Measurements from ENCODE around the gene NFIA. TPM values are rescaled to one million over a fixed set of nuclear protein-coding genes. Genes with fewer than 3 reads are reported as not detected.

Gene NFIA
- total RNA-seq, 2 experiments from 2014 or later, result 0.98 to 1.1 TPM

DNA sequence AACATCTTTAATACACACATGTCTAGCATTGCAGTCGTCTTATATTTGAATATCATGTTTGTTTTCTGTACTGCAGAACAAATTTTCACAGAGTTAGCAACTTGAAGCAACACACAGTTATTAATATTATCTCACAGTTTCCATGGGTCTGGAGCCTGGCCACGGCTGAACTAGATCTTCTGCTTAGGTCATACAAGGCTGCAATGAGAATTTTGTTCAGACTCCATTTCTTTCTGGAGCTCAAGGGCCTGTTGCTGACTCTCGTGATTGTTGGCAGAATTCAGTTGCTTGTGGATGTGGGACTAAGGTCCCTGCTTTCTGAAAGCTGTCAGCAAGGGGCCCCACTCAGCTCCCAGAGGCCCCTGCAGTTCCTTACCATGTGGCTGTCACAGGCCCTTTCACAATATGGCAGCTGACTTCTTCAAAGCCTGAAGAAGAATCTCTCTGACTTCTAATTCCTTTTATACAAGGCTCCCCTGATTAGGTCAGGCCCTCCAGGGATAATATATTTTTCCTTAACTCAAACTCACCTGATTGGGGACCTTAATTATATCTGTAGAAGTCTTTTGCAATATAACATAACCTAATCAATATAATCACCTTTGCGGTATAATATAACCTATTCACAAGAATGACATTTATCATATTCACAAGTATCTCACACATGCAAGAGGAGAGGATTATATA is 296.3 kb downstream of the NFIA start:
- Mint-ChIP-seq H3K4me3 (no peak overlapping the region), H3K9me3 (no peaks in the 10 kb centered on the region), H3K27ac (no peak overlapping the region), H3K36me3 (ENCODE audit: low read depth) (peaks cover 2% of the 10 kb centered on the region), H3K27me3 (ENCODE audit: low read depth) (no peaks in the 10 kb centered on the region), H3K4me1 (ENCODE audit: low read depth) (no peaks in the 10 kb centered on the region)
- intact Hi-C loops (cut with micrococcal nuclease), result no loop called here
- DNase-seq, result no peak
- CTCF ChIA-PET, result interaction anchor here (0.6 kb wide), 1 partner anchor 14 kb away, joined by 4 read pairs; no protein-coding TSS in a partner anchor

- Mint-ChIP-seq H3K4me1 (ENCODE audit: low read depth) (no peaks in the 10 kb centered on the region), H3K36me3 (ENCODE audit: low read depth) (peaks cover 2% of the 10 kb centered on the region), H3K4me3 (no peak overlapping the region), H3K27me3 (ENCODE audit: low read depth) (no peaks in the 10 kb centered on the region), H3K9me3 (no peaks in the 10 kb centered on the region), H3K27ac (no peak overlapping the region)
- no peak for DNase-seq
- CTCF ChIA-PET, result interaction anchor here (0.5 kb wide), 1 partner anchor 542 kb away, joined by 3 read pairs; no protein-coding TSS in a partner anchor
- intact Hi-C loops (cut with micrococcal nuclease), result no loop called here
These were observed 297.3 kb downstream of the NFIA start for GRCh38 chr1:61379693-61380092.

DNA sequence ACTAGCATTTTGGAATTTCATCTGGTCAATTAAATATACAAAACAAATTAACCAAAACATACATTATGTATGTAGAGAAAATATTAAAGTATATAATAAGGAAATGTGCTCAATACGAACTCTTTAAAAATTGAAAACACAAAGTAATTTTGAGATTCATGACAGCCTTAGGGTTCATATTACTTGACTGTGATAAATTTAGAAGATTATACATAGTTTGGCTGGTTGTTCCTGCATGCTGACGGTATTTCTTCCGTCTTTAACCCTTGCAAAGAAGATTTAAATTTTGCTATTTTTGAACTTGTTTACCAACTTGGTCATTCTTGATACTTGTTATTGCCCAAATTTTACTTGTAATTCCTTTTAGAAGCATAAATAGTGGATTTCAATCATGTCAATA is 298.2 kb downstream of the NFIA start:
- CTCF ChIA-PET, result no interaction called here
- H3K4me1 Mint-ChIP-seq (ENCODE audit: low read depth), result no peaks in the 10 kb centered on the region
- no peaks in the 10 kb centered on the region for H3K27me3 Mint-ChIP-seq (ENCODE audit: low read depth)
- H3K9me3 Mint-ChIP-seq, result no peaks in the 10 kb centered on the region
- H3K36me3 Mint-ChIP-seq (ENCODE audit: low read depth), result peaks cover 2% of the 10 kb centered on the region
- no peak for DNase-seq
- no peak overlapping the region for H3K27ac Mint-ChIP-seq
- intact Hi-C loops (cut with micrococcal nuclease), result no loop called here
- no peak overlapping the region for H3K4me3 Mint-ChIP-seq

DNA sequence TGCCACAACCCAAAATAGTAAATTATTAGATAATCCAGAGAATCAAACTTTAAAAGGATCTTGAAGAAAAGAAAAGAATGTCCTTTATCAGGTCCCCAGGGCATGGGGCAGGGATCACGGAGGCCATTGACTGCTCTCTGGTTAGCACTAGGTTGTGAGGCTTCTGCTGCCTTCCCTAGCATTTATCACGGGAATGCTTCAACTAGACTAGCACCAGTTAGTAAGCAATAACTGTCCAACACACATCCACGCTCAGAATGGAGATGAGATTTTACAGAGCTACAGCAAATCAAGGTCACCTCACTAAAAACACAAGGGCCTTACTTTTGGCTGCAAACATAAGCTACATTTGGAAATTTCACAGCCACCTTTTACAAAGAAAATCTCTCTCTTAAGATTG is 304.0 kb downstream of the NFIA start:
- Mint-ChIP-seq H3K27ac (no peak overlapping the region), H3K4me1 (ENCODE audit: low read depth) (no peaks in the 10 kb centered on the region), H3K9me3 (peaks cover 2% of the 10 kb centered on the region), H3K27me3 (ENCODE audit: low read depth) (no peaks in the 10 kb centered on the region), H3K36me3 (ENCODE audit: low read depth) (peaks cover 2% of the 10 kb centered on the region), H3K4me3 (no peak overlapping the region)
- CTCF ChIA-PET, result no interaction called here
- DNase-seq, result no peak
- intact Hi-C loops (cut with micrococcal nuclease), result no loop called here

- no peak for DNase-seq
- no peak overlapping the region for H3K27ac Mint-ChIP-seq
- no peaks in the 10 kb centered on the region for H3K27me3 Mint-ChIP-seq (ENCODE audit: low read depth)
- H3K36me3 Mint-ChIP-seq (ENCODE audit: low read depth), result peaks cover 2% of the 10 kb centered on the region
- peaks cover 2% of the 10 kb centered on the region for H3K9me3 Mint-ChIP-seq
- H3K4me1 Mint-ChIP-seq (ENCODE audit: low read depth), result no peaks in the 10 kb centered on the region
- CTCF ChIA-PET, result no interaction called here
- no peak overlapping the region for H3K4me3 Mint-ChIP-seq
- intact Hi-C loops (cut with micrococcal nuclease), result no loop called here
These were observed 304.4 kb downstream of the NFIA start for GRCh38 chr1:61386770-61387169.

- peaks cover 2% of the 10 kb centered on the region for H3K9me3 Mint-ChIP-seq
- H3K27me3 Mint-ChIP-seq (ENCODE audit: low read depth), result no peaks in the 10 kb centered on the region
- H3K27ac Mint-ChIP-seq, result no peak overlapping the region
- peaks cover 2% of the 10 kb centered on the region for H3K36me3 Mint-ChIP-seq (ENCODE audit: low read depth)
- H3K4me1 Mint-ChIP-seq (ENCODE audit: low read depth), result no peaks in the 10 kb centered on the region
- DNase-seq, result no peak
- intact Hi-C loops (cut with micrococcal nuclease), result no loop called here
- H3K4me3 Mint-ChIP-seq, result no peak overlapping the region
- CTCF ChIA-PET, result no interaction called here
These were observed 305.5 kb downstream of the NFIA start for GRCh38 chr1:61387829-61388228.

DNA sequence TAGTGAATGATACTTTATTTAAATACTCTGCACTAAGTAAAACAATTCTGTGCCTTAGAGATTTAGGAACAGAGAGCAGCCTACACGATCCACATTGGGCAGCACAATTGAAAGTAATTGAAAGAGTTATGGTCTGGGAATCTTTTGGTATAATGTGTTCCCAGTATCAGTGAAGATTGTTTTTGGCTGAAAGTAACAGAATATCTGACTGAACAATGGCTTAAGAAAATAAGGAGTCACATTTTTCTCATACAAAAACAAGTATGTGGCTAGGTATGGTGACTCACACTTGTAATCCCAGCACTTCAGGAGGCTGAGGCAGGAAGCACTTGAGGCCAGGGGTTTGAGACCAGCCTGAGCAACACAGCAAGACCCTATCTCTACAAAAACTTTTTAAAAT is 306.2 kb downstream of the NFIA start:
- Mint-ChIP-seq H3K4me1 (ENCODE audit: low read depth) (no peaks in the 10 kb centered on the region), H3K9me3 (peaks cover 2% of the 10 kb centered on the region), H3K27ac (no peak overlapping the region), H3K36me3 (ENCODE audit: low read depth) (no peaks in the 10 kb centered on the region), H3K4me3 (no peak overlapping the region), H3K27me3 (ENCODE audit: low read depth) (no peaks in the 10 kb centered on the region)
- intact Hi-C loops (cut with micrococcal nuclease), result no loop called here
- DNase-seq, result no peak
- CTCF ChIA-PET, result no interaction called here

DNA sequence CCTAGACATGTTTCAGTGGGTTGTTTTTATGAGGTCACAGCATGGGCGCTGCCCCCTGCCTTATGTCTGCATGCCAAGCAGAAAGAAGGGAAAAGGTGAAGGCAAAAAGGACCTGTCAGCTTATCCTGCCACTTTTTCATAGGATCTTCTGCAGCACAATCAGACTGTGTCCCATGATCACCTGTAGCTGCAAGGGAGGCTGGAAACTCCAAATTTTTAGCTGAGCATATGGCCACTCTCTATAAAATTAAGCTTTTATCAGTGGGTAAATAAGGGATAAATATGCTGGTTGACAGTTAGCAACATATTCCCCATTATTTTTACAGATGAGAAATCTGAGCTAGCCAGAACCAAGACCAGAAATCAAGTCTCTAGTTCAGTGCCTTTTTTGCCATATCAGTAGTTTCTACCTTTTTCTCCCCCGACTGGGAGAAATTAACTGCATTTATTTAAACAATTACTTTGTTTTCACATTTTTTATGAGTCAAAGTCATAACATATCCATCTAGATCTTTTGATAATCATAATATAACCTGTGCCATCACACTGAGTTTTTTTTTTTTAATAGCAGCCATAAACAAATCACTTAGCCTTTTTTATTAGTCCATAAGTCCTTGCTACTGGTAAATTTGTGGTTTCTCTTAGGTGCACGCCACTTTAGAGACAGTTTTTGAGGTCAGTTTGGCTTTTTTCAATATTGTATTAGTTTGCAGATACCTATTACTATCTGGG is 307.0 kb downstream of the NFIA start:
- intact Hi-C loops (cut with micrococcal nuclease), result no loop called here
- Mint-ChIP-seq H3K4me1 (ENCODE audit: low read depth) (no peaks in the 10 kb centered on the region), H3K9me3 (peaks cover 2% of the 10 kb centered on the region), H3K27me3 (ENCODE audit: low read depth) (no peaks in the 10 kb centered on the region), H3K36me3 (ENCODE audit: low read depth) (no peaks in the 10 kb centered on the region), H3K27ac (no peak overlapping the region), H3K4me3 (no peak overlapping the region)
- CTCF ChIA-PET, result interaction anchor here (0.6 kb wide), 1 partner anchor 157 kb away, joined by 3 read pairs; no protein-coding TSS in a partner anchor
- no peak for DNase-seq

GRCh38 chr1:61389926-61390845 is 307.8 kb downstream of the NFIA start:
- Mint-ChIP-seq H3K27me3 (ENCODE audit: low read depth) (no peaks in the 10 kb centered on the region), H3K4me1 (ENCODE audit: low read depth) (no peaks in the 10 kb centered on the region), H3K27ac (no peak overlapping the region), H3K9me3 (peaks cover 2% of the 10 kb centered on the region), H3K4me3 (no peak overlapping the region), H3K36me3 (ENCODE audit: low read depth) (no peaks in the 10 kb centered on the region)
- intact Hi-C loops (cut with micrococcal nuclease), result no loop called here
- no peak for DNase-seq
- CTCF ChIA-PET, result no interaction called here

GRCh38 chr1:61391730-61392129 is 309.4 kb downstream of the NFIA start:
- no peaks in the 10 kb centered on the region for H3K27me3 Mint-ChIP-seq (ENCODE audit: low read depth)
- no peaks in the 10 kb centered on the region for H3K4me1 Mint-ChIP-seq (ENCODE audit: low read depth)
- no peaks in the 10 kb centered on the region for H3K36me3 Mint-ChIP-seq (ENCODE audit: low read depth)
- no peak for DNase-seq
- intact Hi-C loops (cut with micrococcal nuclease), result no loop called here
- CTCF ChIA-PET, result interaction anchor here (0.6 to 0.9 kb wide), 2 partner anchors 13 to 458 kb away, joined by 3 read pairs; no protein-coding TSS in a partner anchor
- peaks cover 2% of the 10 kb centered on the region for H3K9me3 Mint-ChIP-seq
- no peak overlapping the region for H3K27ac Mint-ChIP-seq
- H3K4me3 Mint-ChIP-seq, result no peak overlapping the region

DNA sequence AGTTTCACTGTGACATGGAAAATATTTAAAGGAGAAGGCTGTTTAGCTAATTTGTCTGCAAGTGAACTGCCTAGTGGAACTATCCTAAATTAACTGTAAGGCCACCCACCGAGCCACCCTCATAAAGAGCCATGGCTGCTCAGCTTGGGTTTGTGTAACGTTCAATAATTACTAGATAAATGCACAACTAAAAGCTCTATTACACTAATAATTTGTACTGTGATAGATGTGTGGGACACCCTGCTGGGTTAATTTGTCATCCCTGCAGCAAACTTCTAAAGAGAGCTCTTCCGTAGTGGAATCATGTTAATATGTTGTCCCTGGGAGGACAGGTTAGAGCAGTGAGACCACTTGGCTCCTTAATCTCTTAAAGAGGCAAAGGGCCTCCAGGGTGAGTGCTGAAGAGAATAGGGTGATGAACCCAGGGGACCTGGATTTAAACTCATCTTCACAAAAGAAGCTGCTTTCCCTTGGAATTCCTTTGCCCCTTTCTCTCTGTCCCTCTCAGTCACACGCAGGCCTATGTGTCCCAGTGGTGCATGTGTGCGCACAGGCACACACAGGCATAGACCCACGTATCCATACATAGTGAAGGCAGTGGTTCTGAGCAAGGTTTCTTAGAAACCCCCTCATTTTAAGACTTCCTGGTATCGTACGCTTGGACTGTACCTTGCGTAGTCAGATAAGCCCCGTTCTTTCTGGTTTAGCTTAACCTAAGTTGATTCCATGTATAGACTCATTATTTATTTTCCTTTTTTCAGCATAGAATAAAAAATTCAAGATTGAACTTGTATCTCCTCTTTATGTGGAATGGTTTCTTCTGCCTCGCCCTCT is 310.3 kb downstream of the NFIA start:
- Mint-ChIP-seq H3K4me1 (ENCODE audit: low read depth) (no peaks in the 10 kb centered on the region), H3K36me3 (ENCODE audit: low read depth) (no peaks in the 10 kb centered on the region), H3K27me3 (ENCODE audit: low read depth) (no peaks in the 10 kb centered on the region), H3K9me3 (peaks cover 2% of the 10 kb centered on the region), H3K4me3 (no peak overlapping the region), H3K27ac (no peak overlapping the region)
- CTCF ChIA-PET, result interaction anchor here (0.6 to 0.9 kb wide), 2 partner anchors 457 to 543 kb away, joined by 3 read pairs; no protein-coding TSS in a partner anchor
- no peak for DNase-seq
- intact Hi-C loops (cut with micrococcal nuclease), result no loop called here

DNA sequence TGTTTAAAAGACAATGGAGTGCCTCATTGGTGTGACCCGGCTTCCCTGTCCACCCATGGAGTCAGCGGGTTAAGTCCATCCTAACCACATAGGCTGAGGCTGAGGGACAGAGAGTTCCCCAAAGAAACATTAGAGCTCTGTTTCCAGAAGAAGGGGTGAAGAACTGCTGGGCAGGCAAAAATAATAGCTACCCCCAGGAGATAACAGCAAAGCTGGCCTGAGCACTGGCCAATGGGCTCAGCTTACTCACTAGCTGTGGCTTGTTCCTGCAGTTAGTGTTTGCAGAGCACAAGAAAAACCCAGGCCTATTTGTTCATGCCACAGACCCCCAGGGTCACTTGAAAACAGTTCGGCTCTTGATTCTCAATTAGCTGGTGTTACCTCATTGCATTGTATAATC is 311.2 kb downstream of the NFIA start:
- Mint-ChIP-seq H3K27ac (no peak overlapping the region), H3K4me3 (no peak overlapping the region), H3K4me1 (ENCODE audit: low read depth) (no peaks in the 10 kb centered on the region), H3K27me3 (ENCODE audit: low read depth) (no peaks in the 10 kb centered on the region), H3K36me3 (ENCODE audit: low read depth) (no peaks in the 10 kb centered on the region), H3K9me3 (peaks cover 2% of the 10 kb centered on the region)
- CTCF ChIA-PET, result no interaction called here
- intact Hi-C loops (cut with micrococcal nuclease), result no loop called here
- no peak for DNase-seq
